GM18858 (cell line): ENCODE data around the gene ARMC3.
A peak's percentile ranks its signal among the peaks of the same experiment; 100 is the strongest.
"Not testable (repeated sequence)": the region's sequence is repeated elsewhere in the genome, so short reads cannot be mapped to it uniquely, and the experiment has no call there.

Experiments
- ATAC-seq: cut with Tn5 transposase; IDR thresholded peaks from one replicate; pipeline ENCODE4 v1.9.1; 2021; ENCODE audit not compliant: unreplicated experiment

The ARMC3 gene

DNA sequence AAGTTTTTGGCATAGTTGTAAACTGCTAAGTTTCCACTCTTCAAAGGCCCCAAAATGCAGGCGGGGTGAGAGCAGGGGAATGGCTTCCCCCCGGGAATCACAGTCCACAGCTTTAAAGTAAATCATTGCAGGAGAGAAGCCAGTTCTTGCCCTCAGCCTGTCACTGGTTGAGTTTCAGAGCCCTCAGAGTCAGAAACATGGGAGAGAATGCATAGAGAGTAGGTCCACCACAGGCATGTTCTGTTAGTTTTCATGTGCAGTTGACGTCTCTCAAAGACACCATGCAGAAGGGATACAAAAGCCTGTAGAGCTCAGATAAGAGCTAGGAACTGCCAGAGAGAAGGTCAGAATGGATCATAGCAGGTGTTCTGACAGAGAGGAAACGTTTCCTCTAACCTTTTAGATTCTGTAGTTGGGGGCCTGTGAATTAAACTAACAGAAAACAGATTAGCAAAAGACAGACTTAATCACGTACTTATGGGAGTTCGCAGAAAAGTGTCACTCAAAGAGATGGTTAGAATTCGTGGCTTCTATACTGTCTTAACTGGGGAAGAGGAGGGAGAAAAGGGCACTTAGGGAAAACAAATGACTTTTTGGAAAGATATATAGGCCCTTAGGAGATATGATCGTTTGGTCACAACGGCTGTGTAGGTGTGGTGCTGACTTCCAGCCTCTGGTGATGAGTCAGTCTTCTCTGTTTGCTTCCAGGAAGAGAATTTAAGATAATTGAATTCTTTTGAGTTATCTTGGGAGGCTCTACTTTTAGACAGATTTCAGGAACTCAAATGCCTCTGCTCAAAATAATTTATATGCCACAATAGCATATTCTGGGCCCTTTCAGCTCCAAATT, 119.6 kb downstream of the ARMC3 start:
- no peak for ATAC-seq

DNA sequence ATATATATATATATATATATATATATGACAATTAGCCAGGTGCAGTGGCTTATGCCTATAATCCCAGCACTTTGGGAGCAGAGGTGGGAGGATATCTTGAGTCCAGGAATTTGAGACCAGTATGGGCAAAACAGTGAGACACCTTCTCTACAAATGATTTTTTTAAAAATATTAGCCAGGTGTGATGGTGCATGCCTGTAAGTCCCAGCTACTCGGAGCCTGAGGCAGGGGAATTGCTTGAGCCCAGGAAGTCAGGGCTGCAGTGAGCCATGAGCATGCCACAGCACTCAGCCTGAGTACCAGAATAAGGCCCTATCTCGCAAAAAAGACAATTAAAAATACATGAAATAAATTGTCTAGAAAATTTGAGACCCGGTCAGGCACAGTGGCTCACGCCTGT, 120.3 kb downstream of the ARMC3 start:
- ATAC-seq: no peak

GRCh38 chr10:23051278-23051677, 123.4 kb downstream of the ARMC3 start:
- ATAC-seq: no peak

DNA sequence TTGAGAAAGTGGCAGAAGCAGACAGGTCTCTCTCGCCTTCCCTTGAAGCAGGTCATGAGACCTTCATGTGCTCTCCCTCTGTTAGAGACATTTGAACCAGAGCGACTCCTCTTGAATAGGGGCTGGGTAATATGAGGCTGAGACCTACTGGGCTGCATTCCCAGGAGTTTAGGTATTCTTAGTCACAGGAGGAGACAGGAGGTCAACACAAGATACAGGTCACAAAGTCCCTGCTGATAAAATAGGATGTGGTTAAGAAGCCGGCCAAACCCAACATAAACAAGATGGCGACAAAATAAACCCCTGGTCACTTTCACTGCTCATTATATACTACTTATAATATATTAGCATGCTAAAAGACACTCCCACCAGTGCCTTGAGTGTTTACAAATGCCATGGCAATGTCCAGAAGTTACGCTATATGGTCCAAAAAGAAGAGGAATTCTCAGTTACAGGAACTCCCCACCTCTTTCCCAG, 124.0 kb downstream of the ARMC3 start:
- no peak for ATAC-seq

DNA sequence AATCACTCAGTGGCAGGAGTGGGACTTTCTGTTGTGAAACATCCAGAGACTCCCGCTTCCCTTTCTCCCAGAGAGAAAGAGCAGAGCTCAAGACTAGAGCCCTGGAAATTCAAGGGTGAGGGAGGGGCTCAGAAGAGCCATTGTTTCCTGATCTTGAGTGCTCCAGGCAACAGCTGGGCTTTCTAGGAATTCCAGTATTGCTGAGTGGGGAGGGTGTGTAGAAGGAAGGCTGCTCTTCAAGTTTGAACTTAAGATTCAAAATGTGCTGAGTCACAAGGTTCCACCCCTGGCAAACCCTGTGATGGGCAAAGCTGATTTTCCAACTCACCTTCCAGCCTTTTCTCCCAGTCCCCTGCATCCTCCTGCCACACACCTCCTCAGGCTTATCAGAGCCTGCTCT, 125.2 kb downstream of the ARMC3 start:
- no peak for ATAC-seq

GRCh38 chr10:23055424-23056185, 127.8 kb downstream of the ARMC3 start:
- ATAC-seq: no peak

- no peak for ATAC-seq
These were observed 128.3 kb downstream of the ARMC3 start for GRCh38 chr10:23056186-23056579.

- no peak for ATAC-seq
These were observed 130.5 kb downstream of the ARMC3 start for GRCh38 chr10:23058366-23058765.

- ATAC-seq: no peak
These were observed 133.1 kb downstream of the ARMC3 start for GRCh38 chr10:23060918-23061317.

DNA sequence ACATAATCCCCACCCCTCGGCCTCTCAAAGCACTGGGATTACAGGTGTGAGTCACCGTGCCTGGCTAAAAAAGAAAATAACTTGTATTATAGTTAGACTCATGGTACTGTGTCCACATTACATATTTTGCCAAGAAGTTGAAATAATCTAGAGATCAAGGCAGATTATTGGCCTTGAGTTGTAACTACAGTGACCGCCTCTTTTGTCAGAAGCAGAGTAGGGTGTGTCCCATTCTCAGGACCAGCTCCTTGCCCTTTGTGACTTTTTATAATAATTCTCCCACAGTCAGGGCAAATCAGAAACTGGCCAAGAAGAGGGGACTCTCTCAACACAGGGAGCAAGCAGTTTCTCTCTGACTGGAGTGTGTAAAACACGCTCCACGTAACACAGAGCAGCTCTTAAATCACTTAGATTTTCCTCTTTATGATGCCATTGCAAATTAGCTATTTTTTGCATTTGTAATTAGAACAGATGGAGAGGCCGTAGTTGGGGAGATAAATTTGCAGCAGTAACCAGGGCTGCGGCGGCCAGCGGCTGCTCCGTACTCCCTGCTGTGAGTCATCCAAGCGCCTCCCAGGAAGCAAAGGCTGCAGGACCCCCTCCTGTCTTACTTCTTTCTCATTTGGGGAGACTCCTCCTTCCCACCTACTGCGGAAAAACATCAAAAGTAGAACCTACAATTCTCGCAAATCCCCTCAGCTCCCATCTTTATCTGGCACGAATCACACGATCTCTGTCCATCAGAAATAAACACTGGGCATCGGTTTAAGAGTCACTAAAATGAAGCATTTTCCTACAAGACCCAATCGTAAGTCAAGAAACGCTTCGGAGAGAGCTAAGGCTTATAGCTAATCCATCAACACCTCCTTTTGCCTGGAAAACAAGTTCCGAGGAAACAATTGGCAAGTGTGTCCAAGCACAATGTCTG, 135.5 kb downstream of the ARMC3 start:
- no peak for ATAC-seq

- no peak for ATAC-seq
These were observed 136.3 kb downstream of the ARMC3 start for GRCh38 chr10:23063973-23064812.

DNA sequence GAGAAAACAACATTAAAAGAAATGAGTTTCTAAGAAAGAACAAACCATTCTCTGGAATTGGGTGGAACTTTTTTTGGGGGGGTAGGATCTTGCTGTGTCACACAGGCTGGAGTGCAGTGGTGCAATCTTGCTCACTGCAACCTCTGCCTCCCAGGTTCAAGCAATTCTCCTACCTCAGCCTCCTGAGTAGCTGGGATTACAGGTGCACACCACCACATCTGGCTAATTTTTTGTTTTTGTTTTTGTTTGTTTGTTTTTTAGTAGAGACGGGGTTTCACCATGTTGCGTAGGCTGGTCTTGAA, 136.9 kb downstream of the ARMC3 start:
- ATAC-seq: not testable (repeated sequence)

DNA sequence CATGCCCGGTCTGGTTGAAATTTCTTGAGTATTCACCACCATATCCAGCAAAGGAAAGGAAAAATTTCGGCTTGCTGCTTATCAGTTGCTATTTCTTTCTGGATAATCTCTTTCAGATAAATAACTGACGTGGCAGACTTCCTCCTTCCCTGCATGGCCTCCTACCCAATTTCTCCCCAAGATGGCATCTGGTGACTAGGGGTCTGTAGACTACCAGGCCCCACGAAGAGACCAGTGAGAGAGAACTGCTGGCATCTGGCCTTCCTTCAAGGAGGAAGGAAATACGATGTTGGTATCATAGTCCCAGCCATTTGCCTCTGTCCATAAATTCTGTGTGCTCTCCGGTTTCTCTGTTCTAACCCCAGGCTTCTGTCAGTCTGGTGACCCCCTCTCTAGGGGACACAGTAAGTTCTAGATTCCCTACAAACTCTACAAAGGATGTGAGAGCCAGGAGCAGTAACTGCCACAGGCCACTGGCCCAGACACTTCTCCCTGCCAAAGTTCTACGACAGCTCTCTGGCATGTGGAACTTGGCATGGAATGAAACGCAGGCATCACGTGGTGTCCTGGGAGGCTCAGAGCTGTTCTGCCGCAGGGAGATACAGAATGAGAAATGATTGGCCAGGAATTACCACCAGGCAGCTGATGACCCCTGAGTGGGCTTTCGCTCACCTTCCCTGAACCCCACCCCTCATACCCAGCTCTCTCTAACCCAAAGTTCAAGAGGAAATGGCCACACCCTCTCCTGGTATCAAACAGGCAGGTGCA, 137.5 kb downstream of the ARMC3 start:
- ATAC-seq: no peak

DNA sequence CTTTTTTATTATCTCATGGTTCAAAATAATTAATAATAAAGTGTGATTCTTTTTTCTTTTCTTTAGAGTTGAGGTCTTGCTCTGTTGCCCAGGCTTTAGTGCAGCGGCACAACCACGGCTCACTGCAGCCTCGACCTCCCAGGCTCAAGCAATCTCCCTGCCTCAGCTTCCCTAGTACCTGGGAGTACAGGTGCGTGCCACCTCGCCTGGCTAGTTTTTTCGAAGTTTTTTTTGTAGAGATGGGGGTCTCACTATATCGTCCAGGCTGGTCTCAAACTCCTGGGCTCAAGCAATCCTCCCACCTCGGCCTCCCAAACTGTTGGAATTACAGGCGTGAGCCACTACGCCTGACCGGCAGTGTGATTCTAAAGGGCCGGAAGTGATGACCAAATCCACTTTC, 139.5 kb downstream of the ARMC3 start:
- ATAC-seq: no peak

DNA sequence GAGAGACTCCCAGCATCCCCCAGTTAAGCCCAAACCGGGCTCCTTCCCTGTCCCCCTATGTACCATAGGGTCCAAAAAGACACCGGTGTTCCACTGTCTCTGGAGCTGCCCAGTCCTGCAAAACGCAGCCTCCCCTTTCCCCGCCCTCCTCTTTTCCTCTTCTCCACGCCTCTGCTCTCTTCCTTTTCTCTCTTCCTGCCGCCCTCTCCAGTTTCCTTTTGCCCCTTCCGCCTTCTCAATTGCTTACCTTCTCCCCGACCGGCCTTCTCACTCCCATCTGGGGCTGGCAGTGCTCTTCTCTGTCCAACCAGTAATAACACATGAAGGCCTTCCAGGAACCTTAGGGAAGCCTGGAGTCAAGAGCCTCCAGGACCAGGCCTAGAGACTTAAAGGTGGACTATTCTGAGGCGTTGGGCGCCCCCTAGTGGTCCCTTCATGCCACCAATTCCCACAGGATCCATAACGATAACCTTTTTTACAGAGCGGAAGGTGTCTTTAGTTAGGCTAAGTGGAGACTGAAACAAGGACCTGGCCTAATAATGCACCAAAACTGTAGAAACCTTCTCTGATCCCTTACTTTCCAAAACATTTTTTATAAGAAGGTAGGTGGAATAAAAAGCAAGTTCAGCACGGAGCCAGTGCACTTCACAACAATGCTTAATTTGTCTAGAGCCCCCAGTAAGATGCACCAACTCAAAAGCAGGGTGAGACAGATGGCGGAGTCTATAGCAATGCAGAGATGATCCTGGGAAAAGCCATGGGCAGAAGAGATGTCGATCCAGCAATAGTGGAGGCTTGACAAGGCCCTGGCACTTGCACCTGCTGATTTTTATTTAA, 140.3 kb downstream of the ARMC3 start:
- ATAC-seq: peak; percentile 42

- no peak for ATAC-seq
These were observed 141.4 kb downstream of the ARMC3 start for GRCh38 chr10:23069019-23069815.

GRCh38 chr10:23070092-23070912, 142.4 kb downstream of the ARMC3 start:
- peak; percentile 14 for ATAC-seq
